ENCODE results near the gene PYM1. TPM values are rescaled to one million over a fixed set of nuclear protein-coding genes. Genes with fewer than 3 reads are reported as not detected.
"Not testable (repeated sequence)": the region's sequence is repeated elsewhere in the genome, so short reads cannot be mapped to it uniquely, and the experiment has no call there.

Gene PYM1
- polyA plus RNA-seq, 1 donor from 2014 or later = 49.3 TPM

DNA sequence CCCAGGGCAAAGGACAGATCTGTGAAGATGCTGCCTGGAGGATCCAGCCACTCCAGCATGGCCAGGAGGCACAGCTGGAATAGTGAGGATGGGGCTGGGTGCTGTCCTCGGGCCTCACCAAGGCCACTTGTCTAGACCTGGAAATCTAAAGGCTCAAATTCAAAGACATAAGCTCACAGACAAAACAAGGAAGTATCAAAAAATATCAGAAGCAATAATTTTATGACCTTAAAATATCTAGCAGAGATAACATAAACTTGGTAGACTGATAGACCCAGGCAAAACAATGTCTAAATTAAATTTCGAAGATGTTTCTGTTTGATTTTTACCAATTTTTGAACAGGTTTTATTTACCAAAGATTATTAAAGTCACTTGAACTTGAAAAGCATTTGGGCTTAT, 62.4 kb downstream of the PYM1 start:
- Histone ChIP-seq H2AFZ (ENCODE audit: low read depth, low read length) (no peak overlapping the region), H3K79me2 (replicated peaks; ENCODE audit: insufficient read depth, low read length) (no peaks in the 10 kb centered on the region), H3K9me3 (ENCODE audit: low read length) (peaks cover 4% of the 10 kb centered on the region), H3K27me3 (ENCODE audit: insufficient read depth, low read depth, low read length) (no peaks in the 10 kb centered on the region), H3K9me2 (ENCODE audit: insufficient read depth, low read length) (no peaks in the 10 kb centered on the region), H3K4me3 (ENCODE audit: low read length) (no peak overlapping the region), H3K9ac (ENCODE audit: low read length) (no peak overlapping the region), H3F3A (ENCODE audit: insufficient read depth, low read length, poor library complexity, severe bottlenecking) (no peaks in the 10 kb centered on the region), H3K36me3 (ENCODE audit: insufficient read depth, low read length) (no peaks in the 10 kb centered on the region), H4K20me1 (ENCODE audit: insufficient read depth) (no peaks in the 10 kb centered on the region), H3K4me2 (ENCODE audit: low read length) (no peak overlapping the region), H3K27ac (ENCODE audit: low read length) (no peak overlapping the region)
- TF ChIP-seq MXI1 (conservative IDR thresholded peaks at IDR 0.05; ENCODE audit: poor library complexity, severe bottlenecking) (no peak), CTCF (IDR thresholded peaks at IDR 0.05; ENCODE audit: poor library complexity, severe bottlenecking) (no peak), RAD21 (conservative IDR thresholded peaks at IDR 0.05) (no peak), REST (IDR thresholded peaks at IDR 0.05; ENCODE audit: borderline replicate concordance) (no peak), TAF1 (IDR thresholded peaks at IDR 0.05; ENCODE audit: low read depth) (no peak), EZH2 (IDR thresholded peaks at IDR 0.05; ENCODE audit: borderline replicate concordance, insufficient read depth, low read length, poor library complexity, severe bottlenecking) (no peak), EP300 (conservative IDR thresholded peaks at IDR 0.05; ENCODE audit: poor library complexity, severe bottlenecking) (no peak), SMC3 (conservative IDR thresholded peaks at IDR 0.05; ENCODE audit: poor library complexity) (no peak), POLR2AphosphoS5 (IDR thresholded peaks at IDR 0.05) (no peak)

- not testable (repeated sequence) for H4K20me1 ChIP-seq (ENCODE audit: insufficient read depth); H2AFZ ChIP-seq (ENCODE audit: low read depth, low read length); H3K36me3 ChIP-seq (ENCODE audit: insufficient read depth, low read length); H3K27ac ChIP-seq (ENCODE audit: low read length); H3K9me2 ChIP-seq (ENCODE audit: insufficient read depth, low read length); H3K9ac ChIP-seq (ENCODE audit: low read length); H3K27me3 ChIP-seq (ENCODE audit: insufficient read depth, low read depth, low read length); H3K79me2 ChIP-seq (replicated peaks; ENCODE audit: insufficient read depth, low read length); H3F3A ChIP-seq (ENCODE audit: insufficient read depth, low read length, poor library complexity, severe bottlenecking); H3K4me2 ChIP-seq (ENCODE audit: low read length); H3K9me3 ChIP-seq (ENCODE audit: low read length); H3K4me3 ChIP-seq (ENCODE audit: low read length)
Measured at GRCh38 chr12:55862931-55863330, 64.8 kb downstream of the PYM1 start.

DNA sequence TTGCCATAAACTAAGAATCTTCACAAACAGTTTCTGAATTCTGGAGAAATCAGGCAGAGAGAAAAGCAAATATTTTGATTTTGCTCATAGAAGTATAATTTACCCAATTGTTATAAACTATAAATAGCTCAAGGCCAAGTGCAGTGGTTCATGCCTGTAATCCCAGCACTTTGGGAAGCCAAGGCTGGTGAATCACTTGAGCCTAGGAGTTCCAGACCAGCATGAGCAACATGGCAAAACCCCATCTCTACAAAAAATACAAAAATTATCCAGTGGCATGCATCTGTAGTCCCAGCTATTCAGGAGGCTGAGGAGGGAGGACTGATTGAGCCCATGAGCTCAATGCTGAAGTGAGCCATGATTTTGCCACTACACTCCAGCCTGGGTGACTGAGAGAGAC, 65.4 kb downstream of the PYM1 start:
- H3K27me3 ChIP-seq (ENCODE audit: insufficient read depth, low read depth, low read length) = no peaks in the 10 kb centered on the region
- no peak overlapping the region for H3K4me3 ChIP-seq (ENCODE audit: low read length)
- no peaks in the 10 kb centered on the region for H3K9me2 ChIP-seq (ENCODE audit: insufficient read depth, low read length)
- no peak overlapping the region for H2AFZ ChIP-seq (ENCODE audit: low read depth, low read length)
- TF ChIP-seq SMC3 (conservative IDR thresholded peaks at IDR 0.05; ENCODE audit: poor library complexity) = no peak
- no peak for TF ChIP-seq EP300 (conservative IDR thresholded peaks at IDR 0.05; ENCODE audit: poor library complexity, severe bottlenecking)
- no peak for TF ChIP-seq POLR2AphosphoS5 (IDR thresholded peaks at IDR 0.05)
- no peak for TF ChIP-seq REST (IDR thresholded peaks at IDR 0.05; ENCODE audit: borderline replicate concordance)
- no peaks in the 10 kb centered on the region for H3F3A ChIP-seq (ENCODE audit: insufficient read depth, low read length, poor library complexity, severe bottlenecking)
- no peaks in the 10 kb centered on the region for H4K20me1 ChIP-seq (ENCODE audit: insufficient read depth)
- H3K9me3 ChIP-seq (ENCODE audit: low read length) = peaks cover 4% of the 10 kb centered on the region
- H3K79me2 ChIP-seq (replicated peaks; ENCODE audit: insufficient read depth, low read length) = no peaks in the 10 kb centered on the region
- H3K36me3 ChIP-seq (ENCODE audit: insufficient read depth, low read length) = no peaks in the 10 kb centered on the region
- no peak overlapping the region for H3K4me2 ChIP-seq (ENCODE audit: low read length)
- H3K27ac ChIP-seq (ENCODE audit: low read length) = no peak overlapping the region
- no peak overlapping the region for H3K9ac ChIP-seq (ENCODE audit: low read length)
